G401.6 (cell line): ENCODE data around the gene HTT.
"Not testable (repeated sequence)": the region's sequence is repeated elsewhere in the genome, so short reads cannot be mapped to it uniquely, and the experiment has no call there.

Source experiments
- FAIRE-seq: peaks from 2 replicates; lab custom pipeline; 2012; peaks lifted over from hg19 to GRCh38; lab: Jason Lieb, UNC

HTT gene

GRCh38 chr4:3123181-3123671 is 48.7 kb downstream of the HTT start:
- FAIRE-seq: no peak

GRCh38 chr4:3124070-3124767 is 49.7 kb downstream of the HTT start:
- no peak for FAIRE-seq

GRCh38 chr4:3127112-3127511 is 52.6 kb downstream of the HTT start:
- no peak for FAIRE-seq

GRCh38 chr4:3128058-3128457 is 53.6 kb downstream of the HTT start:
- no peak for FAIRE-seq

- no peak for FAIRE-seq
Measured at GRCh38 chr4:3128976-3129375, 54.5 kb downstream of the HTT start.

- no peak for FAIRE-seq
Measured at GRCh38 chr4:3130201-3130600, 55.7 kb downstream of the HTT start.

GRCh38 chr4:3130826-3131225 is 56.3 kb downstream of the HTT start:
- FAIRE-seq: no peak

- FAIRE-seq: no peak
Measured at GRCh38 chr4:3134201-3134600, 59.7 kb downstream of the HTT start.

GRCh38 chr4:3135155-3136011 is 60.9 kb downstream of the HTT start:
- FAIRE-seq: no peak

GRCh38 chr4:3136454-3136853 is 62.0 kb downstream of the HTT start:
- FAIRE-seq: peak; percentile 91

- FAIRE-seq: no peak
Measured at GRCh38 chr4:3137908-3138307, 63.4 kb downstream of the HTT start.

GRCh38 chr4:3145234-3145924 is 70.9 kb downstream of the HTT start:
- FAIRE-seq: no peak

GRCh38 chr4:3148926-3149325 is 74.4 kb downstream of the HTT start:
- FAIRE-seq: no peak

- not testable (repeated sequence) for FAIRE-seq
Measured at GRCh38 chr4:3151238-3151637, 76.8 kb downstream of the HTT start.

GRCh38 chr4:3157366-3157765 is 82.9 kb downstream of the HTT start:
- no peak for FAIRE-seq

GRCh38 chr4:3158841-3159240 is 84.4 kb downstream of the HTT start:
- no peak for FAIRE-seq

- no peak for FAIRE-seq
Measured at GRCh38 chr4:3160438-3160837, 86.0 kb downstream of the HTT start.

- FAIRE-seq: not testable (repeated sequence)
Measured at GRCh38 chr4:3161044-3161443, 86.6 kb downstream of the HTT start.

GRCh38 chr4:3166434-3166833 is 92.0 kb downstream of the HTT start:
- not testable (repeated sequence) for FAIRE-seq

- no peak for FAIRE-seq
Measured at GRCh38 chr4:3168029-3168428, 93.5 kb downstream of the HTT start.

GRCh38 chr4:3174371-3175338 is 100.2 kb downstream of the HTT start:
- no peak for FAIRE-seq
